Jurkat, Clone E6-1 (cell line): ENCODE measurements around the gene ANKRD11.
A peak's percentile ranks its signal among the peaks of the same experiment; 100 is the strongest.
"Not testable (repeated sequence)": the region's sequence is repeated elsewhere in the genome, so short reads cannot be mapped to it uniquely, and the experiment has no call there.

Experiments
- DNase-seq: peaks from one replicate; pipeline ENCODE4 v3.0.0-alpha.2; 2011; ENCODE audit warnings: low read depth, low spot score
- H3K4me3 ChIP-seq: 2 replicates; pipeline ENCODE4 v1.5.1; 2011; ENCODE audit warnings: mild to moderate bottlenecking, low read length, control low read depth, moderate library complexity

ANKRD11 gene

DNA sequence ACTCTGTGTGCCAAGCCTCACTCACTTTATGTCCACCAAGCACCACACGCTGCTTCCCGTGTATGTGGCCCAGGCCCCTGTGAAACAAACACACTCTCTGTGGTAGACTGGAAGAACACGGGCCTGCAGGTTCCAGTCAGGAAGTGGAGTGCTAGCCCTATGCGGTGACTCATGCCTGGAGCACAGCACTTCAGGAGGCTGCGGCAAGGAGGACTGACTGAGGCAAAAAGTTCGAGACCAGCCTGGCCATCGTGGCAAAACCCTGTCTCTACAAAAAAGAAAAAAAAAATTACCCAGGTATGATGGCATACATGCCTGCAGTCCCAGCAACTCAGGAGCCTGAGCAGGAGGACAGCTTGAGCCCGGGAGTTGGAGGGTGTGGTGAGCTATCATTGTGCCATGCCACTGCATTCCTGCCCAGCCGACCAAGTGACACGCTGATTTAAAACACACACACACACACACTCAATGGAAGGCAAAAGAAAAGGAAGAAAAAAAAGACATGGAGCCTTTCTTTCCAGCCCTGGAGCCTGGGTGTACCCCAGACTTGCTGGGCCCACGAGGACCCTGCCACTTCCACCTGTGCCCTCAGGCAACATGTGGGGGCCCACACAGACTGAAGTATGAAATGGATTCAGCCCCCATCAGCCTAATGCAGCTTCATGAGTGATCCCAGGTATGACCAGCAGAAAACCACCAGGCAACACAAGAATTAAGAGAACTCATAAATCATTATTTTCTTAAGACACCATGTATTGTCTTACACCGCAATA lies 126.6 kb downstream of the ANKRD11 start:
- H3K4me3 ChIP-seq = no peak overlapping the region
- DNase-seq = peak; percentile 60

DNA sequence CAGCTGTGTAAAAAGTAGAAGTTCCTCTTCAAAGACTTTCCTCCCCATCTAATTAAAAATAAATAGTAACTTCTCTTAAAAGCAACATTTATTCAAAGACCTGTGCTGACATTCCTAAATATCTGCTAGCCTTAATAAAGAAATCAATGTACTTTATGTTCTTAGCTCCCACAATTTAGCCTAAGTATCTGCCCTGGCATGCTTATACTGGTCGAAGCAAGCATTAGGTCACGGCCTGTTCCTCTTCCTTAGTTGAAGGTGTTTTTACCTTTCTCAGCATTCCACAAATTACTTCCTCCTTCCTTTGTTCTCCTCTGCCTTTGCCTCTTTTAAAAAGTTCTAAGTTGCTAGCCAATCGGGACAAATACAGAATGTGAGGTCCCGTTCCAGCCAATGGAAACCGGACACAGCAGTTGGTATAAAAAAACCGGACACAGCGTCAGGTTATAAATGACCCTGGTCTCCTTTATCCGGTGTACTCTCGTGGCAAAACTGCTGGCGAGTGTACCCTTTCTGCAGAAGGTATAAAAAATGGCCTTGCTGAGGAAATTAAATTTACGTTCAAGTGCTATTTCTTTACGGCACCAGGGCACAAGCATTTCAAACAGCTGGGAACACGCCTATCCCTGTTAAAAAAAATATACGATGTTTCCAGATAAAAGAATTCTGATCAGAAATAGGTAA lies 127.7 kb downstream of the ANKRD11 start:
- not testable (repeated sequence) for H3K4me3 ChIP-seq, DNase-seq

DNA sequence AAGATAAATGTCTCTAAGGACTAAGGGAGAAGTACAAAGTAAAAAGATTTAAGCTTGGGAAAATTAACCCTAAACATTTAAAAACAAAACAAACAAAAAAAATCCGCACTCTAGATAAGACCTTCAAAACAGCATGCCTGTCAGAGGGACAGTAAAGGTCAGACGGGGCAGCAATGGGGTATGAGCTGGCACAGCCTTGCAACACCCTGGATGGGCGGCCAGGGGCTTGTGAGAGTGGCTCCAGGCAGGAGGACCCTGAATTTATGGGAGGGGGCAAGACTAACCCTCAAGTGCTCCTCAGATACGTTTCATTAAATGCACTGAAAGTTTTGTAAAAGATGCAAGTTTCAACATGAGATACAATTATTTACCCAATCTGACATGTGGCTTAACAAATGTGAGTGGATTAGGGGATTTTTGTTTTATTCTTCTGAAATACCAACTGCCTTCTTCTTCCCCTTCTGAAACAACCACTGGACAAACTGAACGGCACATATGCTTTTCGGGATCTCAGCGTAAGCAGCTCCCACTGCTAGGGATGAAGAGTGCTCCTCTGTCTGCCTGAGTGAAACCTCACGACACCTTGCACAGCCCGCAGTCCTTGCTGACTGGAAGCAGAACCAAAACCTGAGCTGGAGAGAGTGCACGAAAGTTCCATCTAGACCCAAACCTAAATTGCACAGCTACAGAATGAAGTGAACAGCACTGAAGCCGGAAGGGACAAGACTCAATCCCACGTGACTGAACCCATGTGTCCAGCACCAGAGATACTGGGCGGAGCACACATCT lies 128.4 kb downstream of the ANKRD11 start:
- H3K4me3 ChIP-seq = no peak overlapping the region

DNA sequence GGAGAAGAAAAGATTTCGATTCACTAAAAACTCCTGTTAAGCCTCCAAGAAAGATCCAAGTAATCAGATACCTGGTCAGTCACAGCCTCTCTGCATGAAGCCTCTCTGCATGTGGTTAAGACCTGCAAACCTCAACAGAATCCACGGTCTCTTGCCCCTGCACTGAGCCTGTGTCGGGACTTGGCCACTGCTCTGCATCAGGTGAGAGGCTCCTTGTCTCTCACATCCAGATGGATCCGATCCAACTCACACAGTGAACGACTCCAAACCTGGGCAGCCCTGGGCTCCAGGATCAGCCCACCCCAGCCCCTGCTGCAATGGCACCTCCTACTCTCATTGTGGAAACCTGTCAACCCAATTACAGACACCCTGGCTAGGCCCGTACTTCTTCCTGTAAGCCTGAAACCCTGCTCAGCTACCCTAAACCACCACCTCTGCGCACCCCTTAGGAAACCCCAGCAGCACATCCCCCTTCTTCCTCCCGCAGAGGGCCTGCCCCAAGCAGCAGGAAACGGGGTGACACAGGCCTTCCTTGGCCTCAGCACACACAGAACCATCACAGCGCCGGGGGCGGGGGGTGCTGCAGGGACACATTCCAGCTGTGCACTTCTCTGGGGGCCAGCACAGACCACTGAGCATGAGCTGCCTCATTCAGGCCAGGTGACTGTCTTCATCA lies 129.5 kb downstream of the ANKRD11 start:
- peak; percentile 91 for DNase-seq
- peak overlapping the region; percentile 46 for H3K4me3 ChIP-seq

More for the DNA sequence above, 128.4 kb downstream of the ANKRD11 start:
- DNase-seq = no peak

DNA sequence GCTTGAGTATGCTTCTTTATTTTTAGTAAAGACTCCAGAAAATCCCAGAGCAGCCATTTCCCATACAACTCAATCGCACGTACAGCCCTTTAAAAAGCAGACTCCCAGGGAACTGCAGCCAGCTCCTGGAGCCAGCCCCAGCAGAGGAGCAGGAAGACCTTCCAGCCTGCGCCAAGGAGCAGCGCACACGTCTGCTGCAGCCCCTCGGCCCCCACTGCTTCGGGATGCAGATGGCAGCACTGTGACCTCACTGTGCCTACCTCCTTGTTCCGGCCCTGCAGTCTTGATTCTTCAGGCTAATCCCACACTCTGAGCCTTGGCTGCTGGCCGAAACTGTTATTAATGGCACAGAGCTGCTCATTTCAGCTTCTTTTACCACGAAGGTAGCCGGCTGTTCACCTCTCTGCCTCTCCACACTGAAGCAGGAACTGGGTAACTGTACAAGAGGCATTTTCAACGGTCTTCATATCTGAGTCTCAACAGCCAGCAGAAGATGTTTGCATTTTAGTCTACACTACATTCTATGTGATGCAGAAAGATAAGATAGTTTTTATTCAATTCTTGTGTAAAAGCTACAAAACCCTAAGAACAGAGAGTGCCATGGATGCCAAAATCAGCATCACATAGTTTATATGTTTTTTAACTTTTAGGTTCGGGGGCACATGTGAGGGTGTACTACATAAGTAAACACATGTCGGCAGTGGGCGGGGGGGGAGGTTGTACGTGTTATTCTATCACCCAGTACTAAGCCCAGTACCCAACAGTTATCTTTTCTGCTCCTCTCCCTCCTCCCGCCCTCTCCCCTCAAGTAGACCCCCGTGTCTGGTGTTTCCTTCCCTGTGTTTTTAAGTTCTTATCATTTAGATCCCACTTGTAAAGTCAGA lies 130.9 kb downstream of the ANKRD11 start:
- DNase-seq = no peak
- H3K4me3 ChIP-seq = peak overlapping the region; percentile 39

DNA sequence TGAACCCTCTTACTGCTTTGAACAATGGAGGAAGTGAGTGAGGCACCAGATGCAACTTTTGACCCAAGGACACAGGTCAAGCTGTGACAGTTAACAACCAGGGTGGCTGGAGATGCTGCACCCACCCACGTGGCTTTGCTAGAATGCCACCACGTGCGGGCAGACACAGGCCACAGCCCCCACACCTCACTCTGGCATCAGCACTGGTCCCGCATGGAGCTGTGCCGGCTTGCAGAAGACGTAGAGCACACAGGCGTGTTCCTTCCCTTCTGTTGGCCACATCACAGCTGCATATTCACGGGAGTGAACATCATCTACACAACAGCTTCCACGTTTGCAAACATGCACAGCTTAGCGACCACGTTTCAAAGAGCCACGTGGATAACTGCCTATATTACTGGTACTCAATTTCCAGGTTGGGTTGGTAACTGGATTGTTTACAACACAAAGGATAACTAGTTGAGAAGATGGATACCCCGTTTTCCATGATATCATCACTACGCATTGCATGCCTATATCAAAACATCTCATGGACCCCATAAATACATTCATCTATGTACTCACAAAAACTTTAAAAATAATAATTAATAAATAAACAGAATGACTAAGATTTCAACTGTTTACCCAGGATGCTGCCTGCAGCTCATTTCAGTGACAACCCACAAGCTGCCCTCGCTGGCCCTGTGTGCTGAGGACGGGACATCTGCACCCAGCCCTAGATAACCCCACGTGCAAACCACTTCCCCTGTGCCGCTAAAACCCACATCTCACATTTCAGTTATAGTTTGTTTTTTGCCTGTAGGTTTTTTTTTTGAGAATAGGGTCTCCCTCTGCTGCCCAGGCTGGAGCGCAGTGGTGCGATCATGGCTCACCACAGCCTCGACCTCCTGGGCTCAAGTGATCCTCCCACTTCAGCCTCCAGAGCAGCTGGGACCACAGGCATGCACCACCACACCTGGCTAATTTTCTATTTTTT lies 132.0 kb downstream of the ANKRD11 start:
- peak; percentile 85 for DNase-seq
- H3K4me3 ChIP-seq = peak overlapping the region; percentile 39

DNA sequence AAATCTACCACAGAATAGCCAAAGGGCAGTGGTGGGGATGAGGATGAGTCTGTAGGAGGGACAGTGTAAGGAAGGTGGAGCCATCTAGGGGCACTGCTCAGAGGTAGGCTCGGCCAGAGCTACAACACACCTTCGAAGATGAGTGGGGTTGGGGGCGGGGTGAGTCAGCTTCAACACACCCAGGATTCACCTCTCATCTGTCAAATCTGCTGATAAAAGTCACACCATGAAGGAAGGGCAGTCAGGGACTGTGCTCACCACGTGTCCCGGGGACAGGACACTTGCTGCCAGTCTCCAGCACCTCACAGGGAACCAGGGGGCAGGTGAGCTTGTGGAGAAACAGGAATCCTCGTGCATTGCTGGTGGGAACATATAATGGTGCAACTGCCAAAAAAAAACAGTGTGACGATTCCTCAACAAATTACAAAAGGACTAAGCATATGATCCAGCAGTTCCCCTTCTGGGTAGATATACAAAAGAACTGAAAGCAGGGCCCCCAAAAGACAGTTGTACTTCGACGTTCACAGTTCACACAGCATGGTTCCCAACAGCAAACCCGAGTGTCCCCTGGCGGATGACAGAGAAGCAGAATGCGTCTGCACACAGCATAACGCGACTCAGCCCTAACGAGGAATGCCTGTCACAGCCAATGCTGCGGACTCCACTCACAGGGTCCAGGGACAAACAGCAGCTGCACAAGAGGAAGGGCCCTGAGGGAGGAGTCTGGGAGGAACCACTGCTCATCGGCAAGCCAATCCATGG lies 133.1 kb downstream of the ANKRD11 start:
- no peak for DNase-seq
- H3K4me3 ChIP-seq = no peak overlapping the region

DNA sequence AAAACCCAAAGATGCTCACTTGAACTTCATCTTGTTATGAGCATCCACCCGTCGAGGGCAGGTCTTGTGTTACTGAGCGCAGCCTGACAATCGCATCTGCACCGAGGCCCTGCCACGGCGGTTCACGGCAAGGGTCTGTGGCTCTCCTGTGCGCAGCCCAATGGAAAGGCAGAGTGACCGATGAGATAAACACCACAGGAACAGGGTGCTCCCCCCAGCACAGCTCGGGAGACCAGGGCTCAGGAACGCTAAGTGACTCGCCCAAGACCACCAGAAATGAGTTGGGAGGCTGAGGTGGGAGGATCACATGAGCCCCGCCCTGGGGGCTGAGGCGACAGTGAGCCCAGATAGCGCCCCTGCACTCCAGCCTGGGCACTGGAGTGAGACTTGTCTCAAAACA lies 134.7 kb downstream of the ANKRD11 start:
- no peak overlapping the region for H3K4me3 ChIP-seq

DNA sequence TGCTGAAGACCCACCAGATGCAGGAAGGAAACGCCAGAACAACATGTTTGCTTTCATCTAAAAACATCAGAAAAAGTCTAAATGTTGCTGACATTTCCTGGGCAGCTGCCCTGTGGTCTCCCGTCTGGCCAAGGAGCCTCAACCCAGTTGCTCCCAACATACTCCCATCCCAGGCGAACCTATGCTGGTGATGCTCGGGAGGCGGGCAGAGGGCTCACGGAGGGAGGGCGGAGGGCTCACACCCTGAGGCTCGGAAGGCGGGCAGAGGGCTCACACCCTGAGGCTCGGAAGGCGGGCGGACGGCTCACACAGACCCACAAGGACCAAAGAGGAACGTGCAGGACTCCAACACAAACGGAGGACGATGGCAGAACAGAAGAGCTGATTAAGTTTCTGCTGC lies 135.4 kb downstream of the ANKRD11 start:
- no peak overlapping the region for H3K4me3 ChIP-seq
- DNase-seq = no peak

More for the DNA sequence above, 134.7 kb downstream of the ANKRD11 start:
- DNase-seq = no peak

DNA sequence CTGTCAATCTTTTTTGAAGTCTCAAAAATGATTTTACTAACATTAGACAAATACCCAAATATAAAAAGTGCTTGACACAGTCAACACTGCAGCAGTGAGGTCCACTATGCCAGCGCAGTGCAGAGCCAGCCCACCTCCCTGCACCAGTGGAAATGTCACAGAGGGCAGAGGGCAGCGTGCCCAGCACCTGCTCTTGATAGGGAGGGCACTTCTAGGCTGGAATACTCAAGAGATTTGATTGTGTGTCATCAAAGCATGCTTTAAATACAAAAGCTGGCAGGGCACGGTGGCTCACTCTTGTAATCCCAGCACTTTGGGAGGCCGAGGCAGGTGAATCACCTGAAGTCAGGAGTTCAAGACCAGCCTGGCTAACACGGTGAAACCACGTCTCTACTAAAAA lies 136.0 kb downstream of the ANKRD11 start:
- DNase-seq = no peak
- H3K4me3 ChIP-seq = no peak overlapping the region

DNA sequence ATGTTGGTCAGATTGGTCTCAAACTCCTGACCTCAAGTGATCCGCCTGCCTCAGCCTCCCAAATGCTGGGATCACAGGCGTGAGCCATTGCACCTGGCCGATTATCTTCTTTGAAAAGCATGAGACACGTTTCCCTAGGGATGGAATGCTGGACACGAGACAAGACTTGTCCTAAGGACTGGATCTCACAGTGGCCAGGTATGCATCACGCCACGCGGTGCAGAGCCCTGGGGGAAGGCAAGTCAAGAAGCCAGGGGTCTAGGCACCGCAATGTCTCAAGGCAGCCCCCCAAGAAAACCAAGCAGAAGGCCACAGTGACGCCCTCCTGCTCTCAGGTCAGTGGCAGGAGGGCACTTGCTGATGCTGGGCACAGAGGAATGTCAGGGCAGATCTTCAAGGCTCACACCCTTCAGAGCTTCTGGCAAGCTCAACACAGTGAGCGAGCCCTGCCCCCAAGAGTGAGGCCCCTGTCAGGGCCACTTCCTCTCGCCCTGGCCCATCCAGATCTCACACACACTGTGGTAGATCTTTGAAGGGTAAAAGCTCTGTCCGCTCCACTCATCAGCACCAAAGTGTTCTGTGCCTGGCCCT lies 138.2 kb downstream of the ANKRD11 start:
- DNase-seq = no peak
- H3K4me3 ChIP-seq = no peak overlapping the region

DNA sequence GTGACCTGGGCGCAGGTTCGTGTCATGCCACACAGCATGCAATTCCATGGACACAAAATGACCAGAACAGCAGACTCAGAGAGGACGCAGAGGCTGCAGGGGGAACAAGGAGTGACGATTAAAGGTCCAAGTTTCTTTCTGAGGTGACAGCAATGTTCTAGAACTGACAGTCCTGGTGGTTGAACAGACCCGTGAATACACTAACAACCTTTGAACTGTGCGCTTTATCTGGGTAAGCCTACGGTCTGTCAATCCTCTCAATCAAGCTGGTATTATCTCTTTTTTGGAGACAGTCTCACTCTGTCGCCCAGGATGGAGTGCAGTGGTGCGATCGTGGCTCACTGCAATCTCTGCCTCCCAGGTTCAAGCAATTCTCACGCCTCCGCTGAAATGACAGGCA lies 138.7 kb downstream of the ANKRD11 start:
- H3K4me3 ChIP-seq = no peak overlapping the region
- DNase-seq = no peak

DNA sequence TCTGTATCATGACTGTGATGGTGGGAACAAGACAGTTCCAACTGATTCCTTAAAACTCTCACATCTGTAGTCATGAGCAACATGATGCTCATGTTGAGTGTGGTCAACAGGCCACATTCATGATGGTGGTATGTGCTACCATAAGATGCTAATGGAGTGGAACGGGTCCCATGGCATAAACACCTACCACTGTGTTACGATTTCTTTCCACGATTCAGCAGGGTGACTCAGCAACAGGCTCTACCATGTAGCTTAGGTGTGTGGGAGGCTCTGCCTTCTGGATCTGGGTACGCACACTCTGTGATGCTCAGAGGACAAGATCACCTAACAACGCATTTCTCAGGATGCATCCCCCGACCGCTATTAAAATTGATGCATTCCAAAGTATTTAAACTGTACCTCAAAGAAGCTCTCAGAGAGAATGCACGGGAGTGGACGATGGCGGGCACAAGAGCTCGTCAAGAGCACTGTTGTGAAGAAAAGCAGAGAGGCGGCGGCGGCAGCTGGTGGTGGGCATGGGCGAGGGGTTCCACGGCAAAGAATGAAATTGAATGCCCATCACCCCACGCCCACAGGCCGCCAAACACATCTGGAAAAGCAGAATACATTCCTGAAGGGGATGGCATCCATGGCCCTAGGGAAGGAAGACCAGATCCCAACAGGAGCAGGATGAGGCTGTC lies 139.5 kb downstream of the ANKRD11 start:
- DNase-seq = no peak
- no peak overlapping the region for H3K4me3 ChIP-seq

DNA sequence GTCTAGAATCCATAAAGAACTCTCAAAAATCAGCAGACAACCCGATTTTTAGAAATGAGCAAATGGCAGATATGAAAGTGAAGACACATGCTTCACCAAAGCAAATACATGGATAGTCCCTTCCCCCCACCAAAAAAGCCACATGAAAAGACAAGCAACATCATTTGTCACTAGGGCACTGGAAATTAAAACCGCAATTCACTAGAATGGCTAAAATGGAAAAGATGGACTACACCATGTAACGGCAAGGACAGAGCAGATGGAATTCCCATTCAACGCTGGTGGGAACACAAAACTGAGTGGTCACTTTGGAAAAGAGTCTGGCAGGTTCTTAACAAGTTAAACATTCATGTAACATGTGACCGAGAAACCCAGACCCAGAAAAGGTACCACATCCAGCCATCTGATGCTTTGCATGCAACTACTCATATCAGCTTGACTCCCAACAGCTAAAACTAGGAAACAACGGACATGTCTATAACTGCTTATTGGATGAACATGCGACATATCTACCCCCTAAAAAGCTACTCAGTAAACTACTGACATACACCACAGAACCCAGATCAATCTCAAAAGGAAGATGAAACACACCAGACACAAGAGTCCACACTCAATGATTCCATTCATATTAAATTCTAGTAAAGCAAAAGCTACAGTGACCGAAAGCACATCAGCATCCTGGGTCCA lies 140.3 kb downstream of the ANKRD11 start:
- H3K4me3 ChIP-seq = no peak overlapping the region
- peak; percentile 69 for DNase-seq

DNA sequence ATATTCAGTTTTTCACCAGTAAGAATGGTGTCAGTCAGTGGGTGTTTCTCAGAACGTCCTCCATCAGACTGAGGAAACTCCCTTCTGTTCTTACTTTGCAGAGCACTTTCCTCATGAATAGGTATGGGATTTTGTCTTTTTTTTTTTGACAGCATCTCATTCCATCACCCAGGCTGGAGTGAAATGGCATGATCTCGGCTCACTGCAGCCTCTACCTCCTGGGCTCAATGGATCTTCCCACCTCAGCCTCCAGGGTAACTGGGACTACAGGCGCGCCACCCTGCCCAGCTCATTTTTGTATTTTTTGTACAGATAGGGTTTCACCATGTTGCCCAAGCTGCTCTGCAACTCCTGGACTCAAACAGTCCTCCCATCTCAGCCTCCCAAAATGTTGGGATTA lies 142.6 kb downstream of the ANKRD11 start:
- no peak overlapping the region for H3K4me3 ChIP-seq
- no peak for DNase-seq
